Measurements from ENCODE around the gene ANO1.
"Not testable (repeated sequence)": the region's sequence is repeated elsewhere in the genome, so short reads cannot be mapped to it uniquely, and the experiment has no call there.

ANO1 gene

GRCh38 chr11:70078095-70078780 is at the start of gene ANO1:
Gene ANO1 (plus strand): TSS chr11:70078317. CDS start chr11:70078607, 290 bp downstream.
- no peak for DNase-seq

GRCh38 chr11:70029115-70029860 is 48.8 kb upstream of the ANO1 start:
- no peak for DNase-seq

- DNase-seq = no peak
Measured at GRCh38 chr11:70029861-70030380, 48.2 kb upstream of the ANO1 start.

- no peak for DNase-seq
Measured at GRCh38 chr11:70030412-70030811, 47.7 kb upstream of the ANO1 start.

GRCh38 chr11:70031631-70032469 is 46.3 kb upstream of the ANO1 start:
- no peak for DNase-seq

GRCh38 chr11:70032470-70032795 is 45.7 kb upstream of the ANO1 start:
- DNase-seq = no peak

- DNase-seq = no peak
Measured at GRCh38 chr11:70032943-70033710, 45.0 kb upstream of the ANO1 start.

- no peak for DNase-seq
Measured at GRCh38 chr11:70033711-70034070, 44.4 kb upstream of the ANO1 start.

GRCh38 chr11:70034740-70035365 is 43.3 kb upstream of the ANO1 start:
- DNase-seq = no peak

GRCh38 chr11:70035665-70036064 is 42.5 kb upstream of the ANO1 start:
- not testable (repeated sequence) for DNase-seq

GRCh38 chr11:70036971-70037882 is 40.9 kb upstream of the ANO1 start:
- no peak for DNase-seq

GRCh38 chr11:70038034-70038834 is 39.9 kb upstream of the ANO1 start:
- DNase-seq = no peak

- no peak for DNase-seq
Measured at GRCh38 chr11:70040452-70040851, 37.7 kb upstream of the ANO1 start.

- no peak for DNase-seq
Measured at GRCh38 chr11:70040869-70041501, 37.1 kb upstream of the ANO1 start.

- no peak for DNase-seq
Measured at GRCh38 chr11:70043482-70043881, 34.6 kb upstream of the ANO1 start.

GRCh38 chr11:70046089-70046488 is 32.0 kb upstream of the ANO1 start:
- no peak for DNase-seq

- no peak for DNase-seq
Measured at GRCh38 chr11:70048279-70049024, 29.7 kb upstream of the ANO1 start.

- no peak for DNase-seq
Measured at GRCh38 chr11:70049045-70049444, 29.1 kb upstream of the ANO1 start.

- no peak for DNase-seq
Measured at GRCh38 chr11:70050243-70050642, 27.9 kb upstream of the ANO1 start.
